H54 (cell line): ENCODE measurements around the gene ARAP2.

Experiments
- DNase-seq: peaks from one replicate; pipeline ENCODE4 v3.0.0; 2011; ENCODE audit warnings: low spot score, mixed read lengths; ENCODE audit not compliant: insufficient read length
- FAIRE-seq: peaks from 3 replicates; lab custom pipeline; 2011; peaks lifted over from hg19 to GRCh38; lab: Jason Lieb, UNC
- POLR2A ChIP-seq: IDR thresholded peaks from 2 replicates; pipeline ENCODE4 v1.6.1; 2011; ENCODE audit warnings: low read depth, mild to moderate bottlenecking, low read length

Gene ARAP2

GRCh38 chr4:36115312-36115711 lies 129.0 kb downstream of the ARAP2 start:
- FAIRE-seq (no peak), DNase-seq (no peak)
- no peak for TF ChIP-seq POLR2A

GRCh38 chr4:36111172-36111571 lies 133.1 kb downstream of the ARAP2 start:
- no peak for TF ChIP-seq POLR2A

GRCh38 chr4:36099509-36099908 lies 144.8 kb downstream of the ARAP2 start:
- FAIRE-seq (no peak), DNase-seq (no peak)
- no peak for TF ChIP-seq POLR2A

More at GRCh38 chr4:36111172-36111571, 133.1 kb downstream of the ARAP2 start:
- DNase-seq (no peak), FAIRE-seq (no peak)

- no peak for TF ChIP-seq POLR2A
- FAIRE-seq (no peak), DNase-seq (no peak)
These were observed 149.3 kb downstream of the ARAP2 start for GRCh38 chr4:36094995-36095394.

GRCh38 chr4:36091997-36092396 lies 152.3 kb downstream of the ARAP2 start:
- DNase-seq, result no peak
- FAIRE-seq, result no peak
- no peak for TF ChIP-seq POLR2A

GRCh38 chr4:36088542-36088941 lies 155.8 kb downstream of the ARAP2 start:
- FAIRE-seq, result no peak
- no peak for TF ChIP-seq POLR2A
- no peak for DNase-seq

GRCh38 chr4:36086261-36086786 lies 158.0 kb downstream of the ARAP2 start:
- DNase-seq, result no peak

GRCh38 chr4:36082817-36083216 lies 161.5 kb downstream of the ARAP2 start:
- no peak for DNase-seq
- TF ChIP-seq POLR2A, result no peak
- no peak for FAIRE-seq

More at GRCh38 chr4:36086261-36086786, 158.0 kb downstream of the ARAP2 start:
- FAIRE-seq, result no peak
- no peak for TF ChIP-seq POLR2A

- FAIRE-seq, result no peak
- no peak for DNase-seq
- TF ChIP-seq POLR2A, result no peak
These were observed 163.1 kb downstream of the ARAP2 start for GRCh38 chr4:36081185-36081584.

- no peak for TF ChIP-seq POLR2A
- FAIRE-seq, result no peak
- DNase-seq, result no peak
These were observed 164.6 kb downstream of the ARAP2 start for GRCh38 chr4:36079666-36080065.

GRCh38 chr4:36078319-36078718 lies 166.0 kb downstream of the ARAP2 start:
- TF ChIP-seq POLR2A, result no peak
- no peak for FAIRE-seq
- no peak for DNase-seq

- FAIRE-seq (no peak), DNase-seq (no peak)
- TF ChIP-seq POLR2A, result no peak
These were observed 171.8 kb downstream of the ARAP2 start for GRCh38 chr4:36072529-36072928.

GRCh38 chr4:36067116-36067515 lies 177.2 kb downstream of the ARAP2 start:
- no peak for FAIRE-seq
- no peak for TF ChIP-seq POLR2A
- DNase-seq, result no peak

- FAIRE-seq, result no peak
- no peak for DNase-seq
- TF ChIP-seq POLR2A, result no peak
These were observed 178.9 kb downstream of the ARAP2 start for GRCh38 chr4:36065274-36065871.

- no peak for FAIRE-seq
- TF ChIP-seq POLR2A, result no peak
- DNase-seq, result no peak
These were observed 180.2 kb downstream of the ARAP2 start for GRCh38 chr4:36064117-36064516.
